HG03280 (cell line): ENCODE data around the gene ERO1B.
"Not testable (repeated sequence)": the region's sequence is repeated elsewhere in the genome, so short reads cannot be mapped to it uniquely, and the experiment has no call there.

Experiments
- ATAC-seq: cut with Tn5 transposase; IDR thresholded peaks from one replicate; pipeline ENCODE4 v1.9.1; 2021; ENCODE audit warnings: mild to moderate bottlenecking, moderate library complexity; ENCODE audit not compliant: unreplicated experiment

The ERO1B gene

GRCh38 chr1:236193184-236193583 lies 88.6 kb downstream of the ERO1B start:
- no peak for ATAC-seq

GRCh38 chr1:236188084-236188483 lies 93.7 kb downstream of the ERO1B start:
- ATAC-seq: not testable (repeated sequence)

GRCh38 chr1:236186471-236186870 lies 95.3 kb downstream of the ERO1B start:
- ATAC-seq: not testable (repeated sequence)

GRCh38 chr1:236185687-236186086 lies 96.1 kb downstream of the ERO1B start:
- ATAC-seq: no peak

- no peak for ATAC-seq
Observed at GRCh38 chr1:236181059-236181458, 100.7 kb downstream of the ERO1B start.

GRCh38 chr1:236179634-236180033 lies 102.1 kb downstream of the ERO1B start:
- no peak for ATAC-seq

GRCh38 chr1:236176337-236177336 lies 105.1 kb downstream of the ERO1B start:
- ATAC-seq: no peak

GRCh38 chr1:236175642-236176336 lies 106.0 kb downstream of the ERO1B start:
- peak; percentile 77 for ATAC-seq

GRCh38 chr1:236173174-236173767 lies 108.5 kb downstream of the ERO1B start:
- ATAC-seq: no peak

- ATAC-seq: no peak
Observed at GRCh38 chr1:236172041-236172579, 109.6 kb downstream of the ERO1B start.

GRCh38 chr1:236168716-236169429 lies 112.9 kb downstream of the ERO1B start:
- ATAC-seq: peak; percentile 76

- ATAC-seq: no peak
Observed at GRCh38 chr1:236167578-236167977, 114.2 kb downstream of the ERO1B start.

- no peak for ATAC-seq
Observed at GRCh38 chr1:236167154-236167553, 114.6 kb downstream of the ERO1B start.

GRCh38 chr1:236166041-236166440 lies 115.7 kb downstream of the ERO1B start:
- ATAC-seq: no peak
